ENCODE data around the gene DDX46.
A peak's percentile ranks its signal among the peaks of the same experiment; 100 is the strongest.
"Not testable (repeated sequence)": the region's sequence is repeated elsewhere in the genome, so short reads cannot be mapped to it uniquely, and the experiment has no call there.

DDX46 gene

DNA sequence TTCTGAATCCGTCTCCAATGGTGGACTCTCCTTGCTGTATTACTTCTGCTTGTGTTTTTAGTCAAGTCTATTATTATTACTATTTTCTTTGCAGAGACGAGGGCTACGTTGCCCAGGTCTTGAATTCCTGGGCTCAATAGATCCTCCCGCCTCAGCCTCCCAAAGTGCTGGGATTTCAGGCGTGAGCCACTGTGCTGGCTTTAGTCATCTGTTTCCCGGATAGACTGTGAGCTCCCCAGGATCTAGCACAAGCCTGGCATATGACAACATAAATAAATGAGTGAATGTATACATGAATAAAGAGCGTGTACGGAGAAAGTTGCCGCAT, 439 bp upstream of the DDX46 start:
- Histone ChIP-seq H4K20me1 (ENCODE audit: insufficient read depth) (no peaks in the 10 kb centered on the region), H3K4me3 (IDR thresholded peaks at IDR 0.05; ENCODE audit: insufficient read depth, low read depth, low read length) (no peak overlapping the region), H3K9ac (peak overlapping the region; percentile 60; the same call in 1 of the 2 replicates), H3K4me2 (peak overlapping the region; percentile 91), H3K27me3 (ENCODE audit: insufficient read depth, low read depth) (no peaks in the 10 kb centered on the region), H3K4me1 (ENCODE audit: low read depth, poor library complexity, severe bottlenecking) (peaks cover 22% of the 10 kb centered on the region), H3K79me2 (ENCODE audit: insufficient read depth, low read depth) (peaks cover 37% of the 10 kb centered on the region), H2AFZ (ENCODE audit: low read depth) (peak overlapping the region; percentile 95), H3K36me3 (ENCODE audit: insufficient read depth) (no peaks in the 10 kb centered on the region), H3K27ac (peak overlapping the region; percentile 18; the same call in 1 of the 2 replicates)
- TF ChIP-seq, protein P1, sequence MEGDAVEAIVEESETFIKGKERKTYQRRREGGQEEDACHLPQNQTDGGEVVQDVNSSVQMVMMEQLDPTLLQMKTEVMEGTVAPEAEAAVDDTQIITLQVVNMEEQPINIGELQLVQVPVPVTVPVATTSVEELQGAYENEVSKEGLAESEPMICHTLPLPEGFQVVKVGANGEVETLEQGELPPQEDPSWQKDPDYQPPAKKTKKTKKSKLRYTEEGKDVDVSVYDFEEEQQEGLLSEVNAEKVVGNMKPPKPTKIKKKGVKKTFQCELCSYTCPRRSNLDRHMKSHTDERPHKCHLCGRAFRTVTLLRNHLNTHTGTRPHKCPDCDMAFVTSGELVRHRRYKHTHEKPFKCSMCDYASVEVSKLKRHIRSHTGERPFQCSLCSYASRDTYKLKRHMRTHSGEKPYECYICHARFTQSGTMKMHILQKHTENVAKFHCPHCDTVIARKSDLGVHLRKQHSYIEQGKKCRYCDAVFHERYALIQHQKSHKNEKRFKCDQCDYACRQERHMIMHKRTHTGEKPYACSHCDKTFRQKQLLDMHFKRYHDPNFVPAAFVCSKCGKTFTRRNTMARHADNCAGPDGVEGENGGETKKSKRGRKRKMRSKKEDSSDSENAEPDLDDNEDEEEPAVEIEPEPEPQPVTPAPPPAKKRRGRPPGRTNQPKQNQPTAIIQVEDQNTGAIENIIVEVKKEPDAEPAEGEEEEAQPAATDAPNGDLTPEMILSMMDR (conservative IDR thresholded peaks at IDR 0.05; ENCODE audit: low read depth, low read length): no peak

DNA sequence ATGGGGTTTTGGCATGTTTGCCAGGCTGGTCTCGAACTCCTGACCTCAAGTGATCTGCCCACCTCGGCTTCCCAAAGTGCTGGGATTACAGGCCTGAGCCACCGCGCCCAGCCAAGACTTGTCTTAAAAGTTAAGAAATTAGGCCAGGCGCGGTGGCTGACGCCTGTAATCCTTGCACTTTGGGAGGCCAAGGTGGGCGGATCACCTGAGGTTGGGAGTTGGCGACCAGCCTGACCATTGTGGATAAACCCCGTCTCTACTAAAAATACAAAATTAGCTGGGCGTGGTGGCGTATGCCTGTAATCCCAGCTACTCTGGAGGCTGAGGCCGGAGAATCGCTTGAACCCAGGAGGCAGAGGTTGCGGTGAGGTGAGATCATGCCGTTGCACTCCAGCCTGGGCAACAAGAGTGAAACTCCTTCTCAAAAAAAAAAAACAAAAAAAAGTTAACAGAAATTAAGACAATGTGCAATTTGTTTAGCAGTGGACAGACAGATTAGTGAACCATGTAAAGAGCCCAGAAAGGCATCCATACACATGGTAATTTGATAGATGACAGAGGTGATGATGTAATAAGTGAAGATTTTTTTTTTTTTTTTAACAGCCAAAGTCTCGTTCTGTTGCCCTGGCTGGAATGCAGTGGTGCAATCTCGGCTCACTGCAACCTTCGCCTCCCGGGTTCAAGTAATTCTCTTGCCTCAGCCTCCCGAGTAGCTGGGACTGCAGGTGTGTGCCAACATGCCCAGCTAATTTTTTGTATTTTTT, 9.1 kb downstream of the DDX46 start:
- not testable (repeated sequence) for H4K20me1 ChIP-seq (ENCODE audit: insufficient read depth); H3K4me3 ChIP-seq (IDR thresholded peaks at IDR 0.05; ENCODE audit: insufficient read depth, low read depth, low read length); H3K27ac ChIP-seq; H3K4me2 ChIP-seq; H3K4me1 ChIP-seq (ENCODE audit: low read depth, poor library complexity, severe bottlenecking); H2AFZ ChIP-seq (ENCODE audit: low read depth); H3K27me3 ChIP-seq (ENCODE audit: insufficient read depth, low read depth); H3K9ac ChIP-seq
- Histone ChIP-seq H3K79me2 (ENCODE audit: insufficient read depth, low read depth) (peaks cover 14% of the 10 kb centered on the region; the same call in 1 of the 2 replicates), H3K36me3 (ENCODE audit: insufficient read depth) (peaks cover 15% of the 10 kb centered on the region; the same call in 1 of the 2 replicates)

DNA sequence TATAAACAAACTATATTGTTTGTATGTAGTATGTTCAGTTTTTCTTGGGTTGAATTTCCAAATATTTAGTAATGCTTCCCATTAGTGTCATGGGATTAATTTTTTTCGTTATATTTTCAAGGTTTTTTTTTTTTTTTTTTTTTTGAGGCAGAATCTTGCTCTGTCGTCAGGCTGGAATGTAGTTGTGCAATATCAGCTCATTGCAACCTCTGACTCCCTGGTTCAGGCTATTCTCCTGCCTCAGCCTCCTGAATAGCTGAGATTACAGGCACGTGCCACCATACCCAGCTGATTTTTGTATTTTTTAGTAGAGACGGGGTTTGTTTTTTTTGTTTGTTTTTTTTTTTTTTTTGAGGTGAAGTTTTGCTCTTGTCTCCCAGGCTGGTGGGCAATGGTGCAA, 10.6 kb downstream of the DDX46 start:
- Histone ChIP-seq H3K27ac (no peak overlapping the region), H3K9ac (no peak overlapping the region), H3K4me2 (no peak overlapping the region), H2AFZ (ENCODE audit: low read depth) (no peak overlapping the region), H3K4me1 (ENCODE audit: low read depth, poor library complexity, severe bottlenecking) (no peaks in the 10 kb centered on the region), H3K79me2 (ENCODE audit: insufficient read depth, low read depth) (peaks cover 6% of the 10 kb centered on the region; the same call in 1 of the 2 replicates), H3K27me3 (ENCODE audit: insufficient read depth, low read depth) (no peaks in the 10 kb centered on the region), H3K36me3 (ENCODE audit: insufficient read depth) (peaks cover 15% of the 10 kb centered on the region; the same call in 1 of the 2 replicates), H4K20me1 (ENCODE audit: insufficient read depth) (no peaks in the 10 kb centered on the region), H3K4me3 (IDR thresholded peaks at IDR 0.05; ENCODE audit: insufficient read depth, low read depth, low read length) (no peak overlapping the region)
- TF ChIP-seq, protein P1 (conservative IDR thresholded peaks at IDR 0.05; ENCODE audit: low read depth, low read length): no peak

DNA sequence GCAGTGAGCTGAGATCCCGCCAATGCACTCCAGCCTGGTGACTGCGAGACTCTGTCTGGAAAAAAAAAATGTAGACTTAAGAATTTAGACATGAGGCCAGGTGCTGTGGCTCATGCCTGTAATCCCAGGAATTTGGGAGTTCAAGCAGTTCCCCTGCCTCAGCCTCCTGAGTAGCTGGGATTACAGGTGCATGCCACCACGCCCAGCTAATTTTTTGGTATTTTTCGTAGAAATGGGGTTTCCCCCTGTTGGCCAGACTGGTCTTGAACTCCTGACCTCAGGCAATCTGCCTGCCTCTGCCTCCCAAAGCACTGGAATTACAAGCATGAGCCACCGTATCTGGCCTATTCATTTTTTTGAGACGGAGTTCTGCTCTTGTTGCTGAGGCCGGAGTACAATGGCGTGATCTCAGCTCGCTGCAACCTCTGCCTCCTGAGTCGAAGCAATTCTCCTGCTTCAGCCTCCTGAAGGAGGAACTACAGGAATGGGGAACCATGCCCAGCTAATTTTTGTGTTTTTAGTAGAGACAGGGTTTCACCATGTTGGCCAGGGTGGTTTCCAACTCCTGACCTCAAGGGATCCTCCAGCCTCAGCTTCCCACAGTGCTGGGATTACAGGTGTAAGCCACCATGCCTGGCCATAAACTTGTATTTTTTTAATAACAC, 14.0 kb downstream of the DDX46 start:
- Histone ChIP-seq H3K36me3 (ENCODE audit: insufficient read depth) (peaks cover 5% of the 10 kb centered on the region; the same call in 1 of the 2 replicates), H3K4me1 (ENCODE audit: low read depth, poor library complexity, severe bottlenecking) (no peaks in the 10 kb centered on the region), H3K4me2 (no peak overlapping the region), H3K79me2 (ENCODE audit: insufficient read depth, low read depth) (no peaks in the 10 kb centered on the region), H3K4me3 (IDR thresholded peaks at IDR 0.05; ENCODE audit: insufficient read depth, low read depth, low read length) (no peak overlapping the region), H4K20me1 (ENCODE audit: insufficient read depth) (no peaks in the 10 kb centered on the region), H3K27ac (no peak overlapping the region), H3K27me3 (ENCODE audit: insufficient read depth, low read depth) (no peaks in the 10 kb centered on the region), H2AFZ (ENCODE audit: low read depth) (no peak overlapping the region), H3K9ac (no peak overlapping the region)
- TF ChIP-seq, protein P1 (conservative IDR thresholded peaks at IDR 0.05; ENCODE audit: low read depth, low read length): no peak

DNA sequence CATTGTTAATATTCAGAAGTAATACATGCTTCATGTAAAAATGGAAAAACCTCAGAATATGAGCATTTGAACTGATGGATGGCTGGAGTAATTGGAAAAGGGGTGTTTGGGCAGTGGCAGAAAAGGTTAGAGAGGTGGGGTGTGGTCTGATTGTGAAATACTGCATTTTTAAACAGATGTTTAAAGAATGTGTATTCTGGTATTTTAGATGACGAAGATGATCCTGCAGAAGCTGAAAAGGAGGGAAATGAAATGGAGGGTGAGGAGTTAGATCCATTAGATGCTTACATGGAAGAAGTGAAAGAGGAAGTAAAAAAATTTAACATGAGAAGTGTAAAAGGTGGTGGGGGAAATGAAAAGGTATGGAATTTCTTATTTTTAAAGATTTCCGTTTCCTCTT, 18.8 kb downstream of the DDX46 start:
- peaks cover 5% of the 10 kb centered on the region; the same call in 1 of the 2 replicates for H3K36me3 ChIP-seq (ENCODE audit: insufficient read depth)

More for the DNA sequence above, 18.8 kb downstream of the DDX46 start:
- no peak overlapping the region for H3K9ac ChIP-seq
- H3K4me3 ChIP-seq (IDR thresholded peaks at IDR 0.05; ENCODE audit: insufficient read depth, low read depth, low read length): no peak overlapping the region
- H4K20me1 ChIP-seq (ENCODE audit: insufficient read depth): no peaks in the 10 kb centered on the region
- H3K4me1 ChIP-seq (ENCODE audit: low read depth, poor library complexity, severe bottlenecking): no peaks in the 10 kb centered on the region
- TF ChIP-seq, protein P1 (conservative IDR thresholded peaks at IDR 0.05; ENCODE audit: low read depth, low read length): no peak
- no peaks in the 10 kb centered on the region for H3K27me3 ChIP-seq (ENCODE audit: insufficient read depth, low read depth)
- no peaks in the 10 kb centered on the region for H3K79me2 ChIP-seq (ENCODE audit: insufficient read depth, low read depth)
- no peak overlapping the region for H2AFZ ChIP-seq (ENCODE audit: low read depth)
- H3K27ac ChIP-seq: no peak overlapping the region
- no peak overlapping the region for H3K4me2 ChIP-seq

Measured in KMS-11 (cell line).